ENCODE measurements around the gene CTNND1.

DNA sequence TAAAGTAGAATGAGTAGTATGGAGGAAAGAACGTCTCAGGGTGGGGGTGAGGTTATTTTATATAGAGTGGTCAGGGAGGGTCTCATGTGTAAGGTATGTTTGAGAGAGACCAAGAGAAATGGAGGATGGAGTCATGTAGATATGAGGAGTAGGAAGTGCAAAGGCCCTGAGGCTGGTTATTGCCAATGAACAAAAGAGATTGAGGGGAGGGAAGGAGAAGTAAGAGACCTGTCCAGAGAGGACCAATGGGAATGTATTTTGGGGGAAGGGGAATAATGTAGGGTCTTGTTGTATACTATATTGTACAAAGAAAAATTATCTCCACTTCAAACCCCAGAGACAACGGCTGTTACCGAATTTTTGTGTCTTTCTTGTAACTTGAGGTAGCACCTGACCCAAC, 9.8 kb downstream of the CTNND1 start:
- TF ChIP-seq EZH2 (IDR thresholded peaks at IDR 0.05; ENCODE audit: borderline replicate concordance, low read depth, low read length, poor library complexity, severe bottlenecking), result no peak
- TF ChIP-seq, protein P1, sequence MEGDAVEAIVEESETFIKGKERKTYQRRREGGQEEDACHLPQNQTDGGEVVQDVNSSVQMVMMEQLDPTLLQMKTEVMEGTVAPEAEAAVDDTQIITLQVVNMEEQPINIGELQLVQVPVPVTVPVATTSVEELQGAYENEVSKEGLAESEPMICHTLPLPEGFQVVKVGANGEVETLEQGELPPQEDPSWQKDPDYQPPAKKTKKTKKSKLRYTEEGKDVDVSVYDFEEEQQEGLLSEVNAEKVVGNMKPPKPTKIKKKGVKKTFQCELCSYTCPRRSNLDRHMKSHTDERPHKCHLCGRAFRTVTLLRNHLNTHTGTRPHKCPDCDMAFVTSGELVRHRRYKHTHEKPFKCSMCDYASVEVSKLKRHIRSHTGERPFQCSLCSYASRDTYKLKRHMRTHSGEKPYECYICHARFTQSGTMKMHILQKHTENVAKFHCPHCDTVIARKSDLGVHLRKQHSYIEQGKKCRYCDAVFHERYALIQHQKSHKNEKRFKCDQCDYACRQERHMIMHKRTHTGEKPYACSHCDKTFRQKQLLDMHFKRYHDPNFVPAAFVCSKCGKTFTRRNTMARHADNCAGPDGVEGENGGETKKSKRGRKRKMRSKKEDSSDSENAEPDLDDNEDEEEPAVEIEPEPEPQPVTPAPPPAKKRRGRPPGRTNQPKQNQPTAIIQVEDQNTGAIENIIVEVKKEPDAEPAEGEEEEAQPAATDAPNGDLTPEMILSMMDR (conservative IDR thresholded peaks at IDR 0.05; ENCODE audit: low read depth, low read length), result no peak
